Vagina (tissue), 2 donors: ENCODE measurements around the gene PTCD3.

ENCODE experiments used
- CTCF ChIP-seq, 3 experiments: fragments of 450-650 bp in 2 of 3; fragments of 200-600 bp in 1 of 3; sonication (generic) in 1 of 3; IDR thresholded peaks; one replicate each; pipeline ENCODE4 v1.5.1; 2017 to 2019; ENCODE audit warnings: antibody characterized with exemption in 3 of 3, mild to moderate bottlenecking in 2 of 3, moderate library complexity in 2 of 3
- POLR2A ChIP-seq, 2 donors: fragments of 450-650 bp; IDR thresholded peaks; one replicate each; pipeline ENCODE4 v1.6.1; 2017; ENCODE audit warnings: antibody characterized with exemption in 2 of 2, mild to moderate bottlenecking in 2 of 2, moderate library complexity in 2 of 2
- POLR2AphosphoS5 ChIP-seq, 2 donors: sonication (generic); formaldehyde crosslinking; IDR thresholded peaks; one replicate each; pipeline ENCODE4 v1.9.0; 2017; ENCODE audit warnings: antibody characterized with exemption in 2 of 2, mild to moderate bottlenecking in 2 of 2, low read depth in 1 of 2; ENCODE audit not compliant: insufficient read depth in 1 of 2

- TF ChIP-seq POLR2A (IDR thresholded peaks at IDR 0.05) (no peak), CTCF (IDR thresholded peaks at IDR 0.05) (no peak), POLR2AphosphoS5 (IDR thresholded peaks at IDR 0.05; ENCODE audit: insufficient read depth in 1 of 2, low read depth in 1 of 2) (no peak)
Observed at GRCh38 chr2:86189782-86190416, 83.9 kb downstream of the PTCD3 start.
